KMS-11 (cell line): ENCODE measurements around the gene LMOD2.

ENCODE experiments used
- H2AFZ ChIP-seq: fragments of 200-600 bp; sonication (generic); 2 replicates; pipeline ENCODE4 v1.6.1; 2016; ENCODE audit warnings: antibody characterized with exemption, mixed run types, low read depth
- H3K27ac ChIP-seq: fragments of 200-600 bp; sonication (generic); 2 replicates; pipeline ENCODE4 v1.6.1; 2016; ENCODE audit warnings: mild to moderate bottlenecking, mixed run types
- H3K27me3 ChIP-seq: fragments of 200-600 bp; sonication (generic); 2 replicates; pipeline ENCODE4 v1.6.1; 2017; ENCODE audit warnings: mild to moderate bottlenecking, low read depth, mixed run types, moderate library complexity; ENCODE audit not compliant: insufficient read depth
- H3K36me3 ChIP-seq: fragments of 200-600 bp; sonication (generic); 2 replicates; pipeline ENCODE4 v1.6.1; 2017; ENCODE audit warnings: mild to moderate bottlenecking, mixed run types; ENCODE audit not compliant: insufficient read depth
- H3K4me1 ChIP-seq: fragments of 200-600 bp; sonication (generic); 2 replicates; pipeline ENCODE4 v1.6.1; 2016; ENCODE audit warnings: mild to moderate bottlenecking, low read depth, mixed run types; ENCODE audit not compliant: poor library complexity, severe bottlenecking
- H3K4me2 ChIP-seq: fragments of 200-600 bp; sonication (generic); 2 replicates; pipeline ENCODE4 v1.7.0; 2016; ENCODE audit warnings: mild to moderate bottlenecking, mixed run types
- H3K4me3 ChIP-seq: fragments of 200-600 bp; sonication (generic); IDR thresholded peaks from 2 replicates; pipeline ENCODE4 v1.6.1; 2017; ENCODE audit warnings: low read depth, low read length, mixed read lengths; ENCODE audit not compliant: insufficient read depth
- H3K79me2 ChIP-seq: fragments of 200-600 bp; sonication (generic); 2 replicates; pipeline ENCODE4 v1.6.1; 2016; ENCODE audit warnings: low read depth, mixed run types; ENCODE audit not compliant: insufficient read depth
- H3K9ac ChIP-seq: fragments of 200-600 bp; sonication (generic); 2 replicates; pipeline ENCODE4 v1.6.1; 2016; ENCODE audit warnings: mild to moderate bottlenecking, mixed run types
- H4K20me1 ChIP-seq: fragments of 200-600 bp; sonication (generic); 2 replicates; pipeline ENCODE4 v1.6.1; 2016; ENCODE audit warnings: mild to moderate bottlenecking, mixed run types; ENCODE audit not compliant: insufficient read depth
- TF ChIP-seq, protein P1 (sequence below): fragments of 200-600 bp; sonication (generic); conservative IDR thresholded peaks from 2 replicates; pipeline ENCODE4 v1.6.1; 2017; ENCODE audit warnings: low read depth, mild to moderate bottlenecking, antibody characterized with exemption, low read length, moderate library complexity, mixed read lengths

The LMOD2 gene

DNA sequence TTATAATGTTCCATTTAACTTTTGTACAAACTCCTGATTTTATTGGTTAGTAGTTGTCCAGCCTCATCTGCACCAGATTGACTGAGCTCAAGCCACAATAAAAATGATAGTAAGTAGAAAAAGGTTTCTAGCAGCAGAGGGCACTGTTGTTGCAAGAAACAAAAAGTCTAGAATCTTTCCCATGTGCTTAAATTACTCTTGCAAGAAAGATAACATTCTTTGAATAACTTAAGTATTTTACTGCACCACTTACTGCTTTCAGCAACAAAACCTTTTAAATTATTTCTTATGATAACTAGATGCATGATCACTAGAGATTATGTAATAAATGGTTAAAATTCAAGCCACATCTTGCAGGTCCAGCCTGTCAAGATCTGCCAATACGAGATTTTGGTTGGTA lies 27.0 kb downstream of the LMOD2 start:
- Histone ChIP-seq H3K27ac (no peak overlapping the region), H3K4me2 (no peak overlapping the region), H2AFZ (no peak overlapping the region), H3K36me3 (no peaks in the 10 kb centered on the region), H3K4me3 (no peak overlapping the region), H3K9ac (no peak overlapping the region), H3K27me3 (no peaks in the 10 kb centered on the region), H3K4me1 (no peaks in the 10 kb centered on the region), H4K20me1 (no peaks in the 10 kb centered on the region), H3K79me2 (no peaks in the 10 kb centered on the region)
- TF ChIP-seq, protein P1, sequence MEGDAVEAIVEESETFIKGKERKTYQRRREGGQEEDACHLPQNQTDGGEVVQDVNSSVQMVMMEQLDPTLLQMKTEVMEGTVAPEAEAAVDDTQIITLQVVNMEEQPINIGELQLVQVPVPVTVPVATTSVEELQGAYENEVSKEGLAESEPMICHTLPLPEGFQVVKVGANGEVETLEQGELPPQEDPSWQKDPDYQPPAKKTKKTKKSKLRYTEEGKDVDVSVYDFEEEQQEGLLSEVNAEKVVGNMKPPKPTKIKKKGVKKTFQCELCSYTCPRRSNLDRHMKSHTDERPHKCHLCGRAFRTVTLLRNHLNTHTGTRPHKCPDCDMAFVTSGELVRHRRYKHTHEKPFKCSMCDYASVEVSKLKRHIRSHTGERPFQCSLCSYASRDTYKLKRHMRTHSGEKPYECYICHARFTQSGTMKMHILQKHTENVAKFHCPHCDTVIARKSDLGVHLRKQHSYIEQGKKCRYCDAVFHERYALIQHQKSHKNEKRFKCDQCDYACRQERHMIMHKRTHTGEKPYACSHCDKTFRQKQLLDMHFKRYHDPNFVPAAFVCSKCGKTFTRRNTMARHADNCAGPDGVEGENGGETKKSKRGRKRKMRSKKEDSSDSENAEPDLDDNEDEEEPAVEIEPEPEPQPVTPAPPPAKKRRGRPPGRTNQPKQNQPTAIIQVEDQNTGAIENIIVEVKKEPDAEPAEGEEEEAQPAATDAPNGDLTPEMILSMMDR = peak; percentile 87

DNA sequence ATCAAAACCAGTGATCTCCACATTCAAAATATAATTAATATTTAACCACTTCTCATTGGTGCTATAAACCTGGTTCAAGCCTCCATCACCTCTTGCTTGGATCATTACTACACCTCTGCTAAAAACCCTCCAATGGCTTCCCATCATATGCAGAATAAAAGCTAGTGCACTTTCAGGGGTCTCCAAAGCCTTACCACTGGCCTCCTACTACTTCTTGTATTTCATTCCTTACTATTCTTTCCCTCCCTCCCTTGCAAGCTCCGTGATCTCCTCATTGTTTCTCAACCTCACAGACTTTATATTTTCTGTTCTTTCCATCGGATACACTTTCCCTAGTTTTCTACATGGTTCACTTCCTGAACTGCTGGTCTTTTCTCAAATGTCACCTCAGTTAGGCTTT lies 31.5 kb downstream of the LMOD2 start:
- peaks cover 3% of the 10 kb centered on the region; the same call in 1 of the 2 replicates for H3K36me3 ChIP-seq
- no peaks in the 10 kb centered on the region for H4K20me1 ChIP-seq
- H3K79me2 ChIP-seq = no peaks in the 10 kb centered on the region
- H3K27ac ChIP-seq = no peak overlapping the region
- no peak overlapping the region for H3K4me2 ChIP-seq
- H3K4me1 ChIP-seq = no peaks in the 10 kb centered on the region
- TF ChIP-seq, protein P1 = no peak
- H3K4me3 ChIP-seq = no peak overlapping the region
- H3K27me3 ChIP-seq = no peaks in the 10 kb centered on the region
- no peak overlapping the region for H2AFZ ChIP-seq
- H3K9ac ChIP-seq = no peak overlapping the region

DNA sequence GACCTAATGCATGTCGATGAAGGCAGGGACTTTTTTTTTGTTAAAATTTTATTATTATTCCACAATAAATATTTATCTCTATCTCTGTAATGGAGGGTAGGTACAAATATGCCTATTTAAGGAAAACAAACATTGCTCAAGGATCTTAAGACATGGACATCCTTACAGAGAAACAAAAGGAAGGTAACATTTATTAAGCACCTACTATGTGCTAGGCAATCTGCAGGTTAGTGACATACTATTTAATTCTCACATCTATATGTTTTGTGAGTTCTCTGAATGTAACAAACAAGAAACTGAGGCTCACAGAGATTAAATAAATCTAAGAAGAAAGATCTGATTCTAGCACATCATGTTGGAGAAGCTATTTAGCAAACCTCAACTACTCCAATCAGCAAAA lies 32.1 kb downstream of the LMOD2 start:
- H3K79me2 ChIP-seq = no peaks in the 10 kb centered on the region
- TF ChIP-seq, protein P1 = no peak
- no peaks in the 10 kb centered on the region for H3K4me1 ChIP-seq
- H3K36me3 ChIP-seq = peaks cover 3% of the 10 kb centered on the region; the same call in 1 of the 2 replicates
- no peak overlapping the region for H3K27ac ChIP-seq
- no peak overlapping the region for H3K4me2 ChIP-seq
- H3K9ac ChIP-seq = no peak overlapping the region
- H4K20me1 ChIP-seq = no peaks in the 10 kb centered on the region
- H3K4me3 ChIP-seq = no peak overlapping the region
- no peak overlapping the region for H2AFZ ChIP-seq
- H3K27me3 ChIP-seq = no peaks in the 10 kb centered on the region

DNA sequence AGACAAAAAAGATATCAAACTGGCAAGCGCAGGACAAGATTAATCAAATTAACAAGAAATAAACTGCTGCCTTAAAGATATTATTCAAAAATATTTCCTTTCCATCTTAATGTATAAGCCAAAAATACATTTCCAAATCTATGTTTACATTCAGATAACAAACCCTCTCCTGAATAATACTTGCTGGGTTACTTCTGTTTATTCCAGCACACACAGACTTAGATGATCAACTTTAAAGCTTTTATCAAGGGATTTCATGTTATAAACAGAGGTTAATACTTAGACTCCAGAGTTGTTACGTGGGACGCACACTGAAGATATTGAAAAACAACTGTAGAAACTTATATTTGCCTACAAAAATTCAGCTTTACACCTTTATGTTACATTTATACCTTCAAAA lies 33.6 kb downstream of the LMOD2 start:
- TF ChIP-seq, protein P1 = no peak
- Histone ChIP-seq H4K20me1 (no peaks in the 10 kb centered on the region), H3K79me2 (no peaks in the 10 kb centered on the region), H2AFZ (no peak overlapping the region), H3K9ac (no peak overlapping the region), H3K27me3 (no peaks in the 10 kb centered on the region), H3K27ac (no peak overlapping the region), H3K4me1 (no peaks in the 10 kb centered on the region), H3K4me2 (no peak overlapping the region), H3K36me3 (peaks cover 3% of the 10 kb centered on the region; the same call in 1 of the 2 replicates), H3K4me3 (no peak overlapping the region)
